ENCODE data around the gene DUSP22.
"Not testable (repeated sequence)": the region's sequence is repeated elsewhere in the genome, so short reads cannot be mapped to it uniquely, and the experiment has no call there.

DUSP22 gene, protein sequence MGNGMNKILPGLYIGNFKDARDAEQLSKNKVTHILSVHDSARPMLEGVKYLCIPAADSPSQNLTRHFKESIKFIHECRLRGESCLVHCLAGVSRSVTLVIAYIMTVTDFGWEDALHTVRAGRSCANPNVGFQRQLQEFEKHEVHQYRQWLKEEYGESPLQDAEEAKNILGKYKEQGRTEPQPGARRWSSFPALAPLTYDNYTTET

DNA sequence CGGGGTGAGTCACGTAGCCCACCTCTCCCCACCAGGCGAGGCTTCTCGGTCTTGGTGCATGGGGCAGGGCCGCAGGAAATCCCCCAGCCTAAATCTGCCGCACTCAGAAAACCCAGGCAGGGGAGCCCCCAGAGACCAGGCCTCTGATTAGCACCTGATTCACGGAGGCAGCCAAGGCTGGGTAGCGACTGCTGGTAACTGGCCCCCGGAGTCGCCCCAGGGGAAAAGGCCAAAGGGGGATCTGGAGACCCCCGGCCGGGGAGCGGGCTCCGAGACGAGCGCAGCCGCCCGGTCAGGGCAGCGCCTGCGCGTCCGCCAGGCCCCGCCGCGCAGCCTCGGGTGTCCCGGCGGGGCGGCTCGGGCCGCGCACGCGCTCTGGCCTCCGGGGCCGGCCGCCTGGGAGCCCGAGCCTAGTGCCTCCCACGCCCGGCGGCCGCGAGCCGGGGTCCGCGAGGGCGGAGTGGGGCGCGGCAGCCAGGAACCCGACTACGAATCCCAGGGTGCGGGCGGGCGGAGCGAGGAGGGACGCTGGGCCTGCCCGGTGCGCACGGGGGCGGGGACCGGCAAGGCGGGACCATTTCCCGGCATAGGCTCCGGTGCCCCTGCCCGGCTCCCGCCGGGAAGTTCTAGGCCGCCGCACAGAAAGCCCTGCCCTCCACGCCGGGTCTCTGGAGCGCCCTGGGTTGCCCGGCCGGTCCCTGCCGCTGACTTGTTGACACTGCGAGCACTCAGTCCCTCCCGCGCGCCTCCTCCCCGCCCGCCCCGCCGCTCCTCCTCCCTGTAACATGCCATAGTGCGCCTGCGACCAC lies at the start of gene DUSP22:
DUSP22 (plus strand) TSS at position 791 of the 809 bp plus-strand sequence. CDS start 53 bp downstream, outside the sequence.
- DNase-seq, result no peak

DNA sequence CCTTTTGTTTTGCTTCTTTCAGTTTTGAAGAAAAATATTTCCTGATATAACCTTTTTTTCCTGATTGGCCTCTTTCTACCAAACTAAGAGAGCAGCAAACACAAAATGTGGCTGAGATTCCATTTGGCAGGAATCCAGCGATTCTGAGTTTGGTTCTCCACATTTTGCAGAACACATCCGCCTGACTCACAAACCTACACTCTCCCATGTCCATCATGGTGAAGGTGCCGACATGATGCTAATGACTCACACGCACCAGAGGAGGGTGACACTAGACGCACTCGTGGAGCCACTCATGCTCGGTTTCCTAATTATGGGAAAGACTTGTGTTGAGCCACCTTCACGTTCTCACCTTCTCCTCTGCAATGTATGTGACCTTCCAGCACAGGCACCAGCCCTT lies 45.9 kb upstream of the DUSP22 start:
- no peak for DNase-seq

DNA sequence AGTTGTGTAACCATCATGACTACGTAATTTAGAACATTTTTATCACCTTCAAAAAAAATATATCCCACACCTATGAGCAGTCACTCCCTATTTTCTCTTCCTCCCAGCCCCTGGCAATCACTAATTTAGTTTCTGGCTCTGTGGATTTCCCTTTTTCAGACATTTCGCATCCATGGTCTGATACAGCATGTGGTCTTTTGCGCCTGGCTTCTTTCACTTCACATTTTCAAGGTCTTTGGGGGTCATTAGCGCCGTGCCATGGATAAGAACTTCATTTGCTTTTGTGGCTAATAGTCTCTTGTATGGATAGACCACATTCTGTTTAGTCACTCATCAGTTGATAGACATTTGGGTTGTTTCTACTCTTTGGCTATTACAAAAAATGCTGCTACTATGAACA lies 44.9 kb upstream of the DUSP22 start:
- DNase-seq, result no peak

DNA sequence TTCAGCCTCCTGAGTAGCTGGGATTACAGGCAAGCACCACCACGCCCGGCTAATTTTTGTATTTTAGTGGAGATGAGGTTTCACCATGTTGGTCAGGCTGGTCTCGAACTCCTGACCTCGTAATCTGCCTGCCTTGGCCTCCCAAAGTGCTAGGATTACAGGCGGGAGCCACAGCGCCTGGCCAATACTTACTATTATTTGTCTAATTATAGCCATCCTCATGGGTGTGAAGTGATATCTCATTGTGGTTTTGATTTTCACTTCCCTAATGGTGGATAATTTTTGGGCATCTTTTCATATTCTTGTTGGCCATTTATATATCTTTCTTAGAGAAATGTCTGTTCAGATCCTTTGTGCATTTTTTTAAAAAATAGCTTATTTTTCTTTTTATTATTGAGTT lies 44.2 kb upstream of the DUSP22 start:
- not testable (repeated sequence) for DNase-seq

DNA sequence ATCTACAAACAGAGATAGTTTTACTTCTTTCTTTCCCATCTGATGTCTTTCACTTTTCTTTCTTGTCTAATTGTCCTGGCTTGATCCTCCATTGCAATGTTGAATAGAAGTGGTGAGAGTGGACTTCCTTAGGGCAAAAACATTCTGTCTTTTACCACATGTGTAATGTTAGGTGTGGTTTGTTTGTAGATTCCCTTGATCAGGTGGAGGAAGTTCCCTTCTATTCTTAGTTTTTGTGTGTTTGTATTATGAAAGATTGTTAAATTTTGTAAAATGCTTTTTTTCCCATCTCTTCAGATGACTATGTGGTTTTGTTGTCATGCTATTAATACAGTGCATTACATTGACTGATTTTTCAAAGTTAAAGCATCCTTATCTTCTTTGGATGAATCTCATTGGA lies 41.6 kb upstream of the DUSP22 start:
- no peak for DNase-seq

DNA sequence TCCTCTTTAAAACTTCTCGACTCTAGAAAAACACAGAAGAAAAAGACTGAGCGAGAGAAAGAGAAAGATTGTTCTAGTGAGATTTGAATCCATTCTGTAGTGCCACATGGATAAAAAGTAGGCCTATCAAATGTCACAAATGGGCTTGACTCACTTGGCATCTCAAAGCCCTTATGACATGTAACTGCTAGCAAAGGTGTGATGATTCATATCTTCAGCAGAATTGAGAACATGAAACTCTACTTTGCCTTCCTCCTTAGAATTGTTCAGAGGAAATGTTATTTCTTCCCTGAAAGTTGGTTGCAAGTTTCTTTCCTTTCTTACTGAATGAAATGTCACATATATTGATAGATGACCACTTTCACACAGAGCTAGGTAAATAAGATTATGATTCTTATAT lies 40.4 kb upstream of the DUSP22 start:
- no peak for DNase-seq

DNA sequence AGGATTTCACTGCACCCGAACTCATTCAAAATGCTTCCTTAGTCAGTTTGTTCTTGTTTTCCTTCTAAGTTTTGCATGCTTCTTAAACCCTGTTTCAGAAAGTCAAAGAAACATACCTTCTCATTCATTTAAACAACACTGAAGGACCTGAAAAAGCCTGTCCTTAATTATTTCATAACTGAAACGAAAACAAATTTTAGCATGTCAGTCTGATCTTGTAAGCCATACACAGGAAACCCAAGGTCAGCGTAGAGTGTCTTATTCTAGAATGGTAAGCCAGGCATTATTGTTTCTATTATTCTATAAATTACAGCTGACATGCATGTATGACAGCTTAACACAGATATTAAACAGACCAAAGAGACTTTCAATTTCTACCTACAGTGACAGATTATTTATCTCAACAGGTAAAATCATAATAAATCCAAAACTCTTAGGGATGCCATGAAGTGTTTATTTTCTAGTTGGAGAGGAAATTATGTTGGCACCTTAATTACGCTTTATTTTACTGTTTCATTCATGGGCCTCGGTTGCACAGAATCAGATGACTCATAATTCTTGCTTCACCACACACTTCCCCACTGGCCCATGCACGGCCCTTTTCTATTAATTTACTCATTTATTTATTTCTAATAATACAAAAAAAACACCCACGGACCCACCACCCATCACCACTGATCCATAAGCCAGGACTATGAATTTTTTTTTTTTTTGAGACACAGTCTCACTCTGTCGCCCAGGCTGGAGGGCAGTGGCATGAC lies 39.3 kb upstream of the DUSP22 start:
- no peak for DNase-seq

DNA sequence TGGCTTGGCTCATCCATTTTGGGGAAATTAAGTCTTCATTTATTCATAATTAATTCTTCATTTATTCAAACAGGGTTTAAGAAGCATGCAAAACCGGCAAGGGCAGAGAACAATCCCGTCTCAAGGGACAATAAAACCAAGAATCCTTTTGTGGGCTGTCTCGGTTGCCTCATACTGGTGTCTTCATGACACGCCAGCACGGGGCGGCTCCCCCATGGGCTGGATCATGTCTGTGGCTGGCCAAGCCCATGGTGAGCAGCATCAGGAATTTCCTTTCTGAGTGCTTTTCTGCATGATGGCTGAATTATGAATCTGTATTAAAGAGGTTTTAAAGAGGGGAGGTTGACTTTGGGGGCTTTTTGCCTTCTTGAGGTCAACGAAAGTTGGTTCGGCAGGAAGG lies 38.3 kb upstream of the DUSP22 start:
- no peak for DNase-seq

DNA sequence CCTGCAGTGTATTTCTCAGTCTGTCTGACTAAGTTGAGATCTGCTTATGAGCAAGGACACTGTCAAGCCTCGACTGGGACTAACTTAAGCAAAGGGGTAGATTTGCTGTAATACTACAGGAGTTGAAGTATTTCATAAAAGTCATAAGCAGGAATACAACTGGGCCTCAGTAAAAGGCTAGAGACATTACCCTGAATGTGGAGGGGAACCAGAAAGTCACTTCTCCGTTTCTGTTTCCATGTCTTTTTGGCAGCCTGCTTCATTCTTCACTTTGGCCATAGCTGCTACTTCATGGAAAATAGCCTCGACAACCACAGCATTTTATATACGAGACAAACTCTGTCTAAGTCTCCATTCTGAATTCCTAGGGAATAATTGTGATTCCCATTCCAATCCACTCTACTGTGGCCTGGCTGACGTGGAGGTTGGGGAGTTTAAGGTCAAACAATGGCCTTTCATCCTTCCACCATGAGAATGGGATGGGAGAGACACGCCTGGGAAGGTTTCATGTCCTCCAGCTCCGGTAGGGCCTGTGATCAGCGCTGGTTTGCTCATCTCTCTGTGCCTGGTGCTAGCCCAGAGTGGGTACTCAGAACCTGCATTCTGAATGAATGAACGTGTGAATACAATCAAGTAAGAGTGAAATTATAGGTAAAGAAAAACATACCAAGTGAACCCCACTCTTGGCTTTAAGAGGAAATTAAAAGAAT lies 37.1 kb upstream of the DUSP22 start:
- no peak for DNase-seq

DNA sequence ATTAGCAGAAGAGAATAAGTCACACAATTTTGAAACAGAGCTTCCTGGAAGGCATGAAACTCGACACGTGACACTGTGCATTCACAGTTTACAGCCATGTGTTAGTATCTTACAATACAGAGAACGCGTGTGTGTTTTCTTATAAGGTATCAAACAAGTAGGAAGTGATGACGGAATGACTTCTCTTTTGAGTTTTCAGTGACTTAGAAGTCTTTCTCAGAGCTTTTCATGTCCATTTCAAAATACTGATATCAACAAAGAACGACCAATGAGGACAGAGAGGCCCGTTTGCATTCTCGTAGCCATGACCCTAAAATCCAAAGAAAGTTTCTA lies 36.6 kb upstream of the DUSP22 start:
- no peak for DNase-seq

DNA sequence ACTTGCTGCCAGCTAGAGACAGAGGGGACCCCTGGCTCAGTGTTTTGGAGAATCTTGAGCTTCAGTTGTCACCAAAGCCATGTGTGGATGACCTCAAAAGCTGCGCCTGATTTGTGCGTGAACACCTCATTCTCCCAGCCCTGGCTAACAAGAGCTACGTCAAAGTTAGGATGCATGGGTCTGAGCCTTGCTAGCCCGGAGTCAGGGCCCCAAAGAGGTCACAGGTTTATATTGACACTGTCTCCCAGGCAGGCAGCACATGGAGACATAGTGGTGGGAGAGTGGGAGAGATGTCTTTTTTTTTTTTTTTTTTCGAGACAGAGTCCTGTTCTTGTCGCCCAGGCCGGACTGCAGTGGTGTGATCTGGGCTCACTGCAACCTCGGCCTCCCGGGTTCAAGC lies 36.1 kb upstream of the DUSP22 start:
- DNase-seq, result no peak

DNA sequence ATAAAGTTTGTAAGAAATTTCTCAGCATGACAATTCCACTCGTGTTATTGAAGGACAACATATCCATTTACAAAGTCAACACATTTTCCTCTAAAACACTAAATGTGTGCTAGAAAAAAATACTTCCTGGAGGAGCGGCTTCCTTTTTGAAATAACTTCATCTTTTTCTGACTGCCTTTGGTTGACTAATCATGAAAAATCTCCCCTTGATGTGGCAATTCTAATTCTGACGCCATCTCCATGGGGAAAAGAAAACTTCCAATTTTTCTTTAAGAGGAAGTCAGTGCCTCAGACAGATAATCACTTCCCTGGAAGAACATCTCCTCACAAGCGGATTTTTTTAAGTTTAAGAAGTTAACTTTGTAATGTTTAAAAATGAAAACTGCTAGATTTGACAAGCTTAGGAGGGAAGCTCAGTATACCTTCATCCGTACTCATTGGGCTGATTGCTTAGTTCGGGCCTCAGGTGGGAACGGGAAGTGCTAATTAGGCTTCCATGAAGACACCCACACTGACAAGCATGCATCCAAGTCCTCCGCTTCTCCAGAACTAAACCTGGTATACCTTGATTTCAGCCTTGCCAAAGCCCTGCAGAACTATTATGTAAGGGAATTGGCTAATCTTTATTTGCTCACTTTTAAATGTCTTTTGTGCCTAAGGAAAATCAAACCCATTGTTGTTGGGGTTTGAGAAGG lies 35.1 kb upstream of the DUSP22 start:
- DNase-seq, result no peak

DNA sequence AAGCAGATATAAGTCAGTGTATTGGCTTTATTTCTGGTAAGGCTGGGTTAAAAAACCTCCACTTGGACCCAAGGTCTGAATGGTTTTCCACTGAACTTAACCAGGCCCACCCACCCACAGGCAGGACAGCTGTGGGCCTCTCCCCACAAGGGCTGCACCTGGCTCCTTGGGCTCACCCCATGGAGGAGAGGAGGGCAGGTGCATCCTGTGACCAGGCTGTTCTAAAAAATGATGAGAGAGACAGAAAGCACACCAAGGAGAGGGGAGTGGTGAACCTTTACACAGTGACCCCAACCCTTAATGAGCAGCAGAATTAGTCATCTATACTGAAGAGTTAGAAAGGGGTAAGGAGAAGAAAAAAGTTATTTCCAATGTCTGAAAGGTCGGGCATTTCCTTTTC lies 34.5 kb upstream of the DUSP22 start:
- DNase-seq, result no peak

DNA sequence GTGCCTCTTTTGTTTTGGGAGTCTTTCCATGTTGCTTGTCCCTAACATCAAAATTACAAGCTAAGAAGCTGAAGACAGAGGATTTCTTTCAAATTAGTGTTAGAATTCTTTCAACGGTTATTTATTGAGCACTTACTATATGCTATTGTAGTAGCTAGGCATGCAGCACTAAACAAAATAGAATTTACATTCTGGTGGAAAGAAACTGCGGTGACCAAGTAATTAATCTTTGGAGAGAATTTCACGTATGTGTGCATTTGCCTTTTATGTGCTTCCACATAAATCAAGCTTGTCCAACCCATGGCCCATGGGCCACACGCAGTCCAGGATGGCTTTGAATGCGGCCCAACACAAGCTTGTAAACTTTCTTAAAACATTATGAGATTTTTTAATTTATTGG lies 33.0 kb upstream of the DUSP22 start:
- no peak for DNase-seq

DNA sequence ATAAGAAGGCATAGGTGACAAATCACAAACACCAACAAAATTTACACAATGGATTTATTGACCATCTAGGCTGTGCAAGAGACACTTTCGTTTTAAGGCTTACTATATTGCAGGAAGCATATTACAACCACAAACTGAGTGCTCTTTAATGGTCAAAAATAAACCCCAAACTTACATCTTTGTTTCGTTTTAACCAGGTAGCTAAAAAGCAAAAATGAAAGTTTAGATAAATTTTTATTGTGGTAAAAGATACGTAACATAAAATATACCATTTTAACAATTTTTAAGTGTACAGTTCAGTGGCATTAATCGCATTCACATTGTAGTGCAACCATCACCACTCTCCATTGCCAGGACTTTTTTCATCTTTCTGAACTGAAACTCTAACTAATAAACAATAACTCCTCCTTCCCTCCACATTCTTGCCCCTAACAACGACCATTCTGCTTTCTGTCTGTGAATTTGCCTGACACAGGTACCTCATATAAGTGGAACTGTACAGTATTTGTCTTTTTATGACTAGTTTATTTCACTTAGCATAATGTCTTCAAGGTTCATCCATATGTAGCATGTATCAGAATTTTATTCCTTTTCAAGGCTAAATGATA lies 32.3 kb upstream of the DUSP22 start:
- DNase-seq, result no peak

DNA sequence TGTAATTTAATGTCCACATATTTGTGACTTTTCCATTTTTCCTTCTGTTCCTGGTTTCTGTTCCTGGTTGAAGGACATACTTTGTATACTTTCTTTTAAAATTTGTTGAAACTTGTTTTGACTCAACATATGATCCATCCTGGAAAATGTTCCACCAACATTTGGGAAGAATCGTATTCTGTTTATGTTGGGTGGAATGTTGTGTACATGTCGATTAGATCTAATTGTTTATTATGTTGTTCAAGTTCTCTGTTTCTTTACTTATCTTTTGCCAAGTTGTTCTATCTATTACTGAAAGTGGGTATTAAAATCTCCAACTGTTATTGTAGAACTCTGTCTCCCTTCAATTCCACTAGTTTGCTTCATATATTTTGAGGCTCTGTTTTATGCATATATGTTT lies 27.7 kb upstream of the DUSP22 start:
- DNase-seq, result no peak

DNA sequence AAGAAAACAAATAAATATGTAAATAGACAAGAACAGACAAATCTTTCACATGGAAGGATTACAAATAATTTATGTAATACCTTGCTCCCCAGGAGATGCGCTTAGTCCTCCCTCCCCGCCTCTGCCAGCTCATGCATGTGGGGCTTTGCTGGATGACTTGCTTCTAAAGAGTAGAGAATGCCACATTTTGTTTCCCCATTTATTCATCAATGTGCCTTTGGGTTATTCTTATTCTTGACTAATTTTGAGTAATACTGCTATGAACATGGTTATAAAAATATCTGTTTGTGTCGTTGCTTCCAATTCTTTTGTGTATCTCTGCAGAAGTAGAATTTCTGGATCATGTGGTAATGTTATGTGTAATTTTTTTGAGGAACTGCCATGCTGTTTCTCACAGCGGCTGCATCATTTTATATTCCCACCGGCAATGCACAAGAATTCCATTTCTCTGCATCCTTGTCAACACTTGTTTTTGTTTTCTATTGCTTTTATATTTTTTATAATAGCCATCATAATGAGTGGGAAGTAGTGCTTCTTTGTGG lies 23.8 kb upstream of the DUSP22 start:
- DNase-seq, result no peak

DNA sequence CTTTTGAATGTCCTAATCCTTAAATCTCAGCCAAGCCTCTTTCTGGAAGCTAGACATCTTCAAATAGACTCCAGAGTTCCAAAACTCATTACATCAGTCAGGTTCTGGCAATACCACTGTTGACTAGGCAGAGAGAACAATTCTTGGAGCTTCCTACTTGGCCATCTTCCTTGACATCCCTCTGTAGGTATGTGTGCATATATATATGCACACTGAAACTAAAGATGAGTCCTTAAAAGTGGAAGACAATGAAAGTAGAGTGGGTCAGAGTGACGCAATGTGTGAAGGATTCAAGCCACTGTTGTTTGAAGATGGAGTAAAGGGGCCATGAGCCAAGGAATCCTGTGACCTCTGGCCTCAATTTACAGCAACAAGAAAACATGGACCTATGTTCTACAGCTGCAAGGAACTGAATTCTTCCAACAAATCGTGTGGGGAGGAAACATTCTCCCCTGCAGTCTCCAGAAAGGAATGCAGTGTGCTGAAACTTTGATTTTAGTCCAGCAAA lies 18.7 kb upstream of the DUSP22 start:
- no peak for DNase-seq

DNA sequence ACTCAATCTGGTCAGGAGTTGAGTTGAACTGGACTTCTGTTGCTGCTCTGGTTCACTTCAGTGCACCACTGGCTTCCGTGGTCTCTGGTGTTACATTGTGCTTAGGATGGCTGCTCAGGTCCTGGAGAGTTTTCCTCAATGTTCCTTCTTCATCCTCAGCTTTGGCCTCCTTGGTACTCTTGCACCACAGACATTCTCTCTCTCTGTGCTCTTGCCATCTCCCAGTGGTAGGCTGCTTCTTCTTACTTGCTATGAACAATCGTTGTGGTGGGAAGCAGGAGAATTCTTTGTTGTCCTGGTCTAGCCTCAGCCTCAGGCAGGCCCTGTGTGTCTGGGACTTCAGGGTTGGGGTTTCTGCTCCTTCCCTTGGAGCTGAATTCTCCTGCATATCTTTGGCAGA lies 14.5 kb upstream of the DUSP22 start:
- no peak for DNase-seq

DNA sequence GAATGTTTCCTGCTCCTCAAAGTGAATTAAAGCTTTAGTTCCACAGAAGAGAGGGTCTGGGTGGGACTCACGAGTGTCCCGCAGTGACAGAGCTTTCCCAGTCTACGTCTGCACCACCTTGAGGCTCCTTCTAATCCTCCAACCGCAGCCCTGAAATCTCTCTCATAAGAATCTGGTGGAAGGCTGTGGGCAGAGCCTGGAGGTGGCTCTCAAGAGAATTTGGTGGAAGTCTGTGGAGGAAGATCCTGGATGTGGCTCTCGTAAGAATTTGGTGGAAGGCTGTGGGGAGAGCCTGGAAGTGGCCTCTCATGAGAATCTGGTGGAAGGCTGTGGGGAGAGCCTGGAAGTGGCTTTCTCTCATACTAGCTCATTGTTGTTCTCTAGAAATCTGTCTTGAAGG lies 13.8 kb upstream of the DUSP22 start:
- DNase-seq, result no peak

DNA sequence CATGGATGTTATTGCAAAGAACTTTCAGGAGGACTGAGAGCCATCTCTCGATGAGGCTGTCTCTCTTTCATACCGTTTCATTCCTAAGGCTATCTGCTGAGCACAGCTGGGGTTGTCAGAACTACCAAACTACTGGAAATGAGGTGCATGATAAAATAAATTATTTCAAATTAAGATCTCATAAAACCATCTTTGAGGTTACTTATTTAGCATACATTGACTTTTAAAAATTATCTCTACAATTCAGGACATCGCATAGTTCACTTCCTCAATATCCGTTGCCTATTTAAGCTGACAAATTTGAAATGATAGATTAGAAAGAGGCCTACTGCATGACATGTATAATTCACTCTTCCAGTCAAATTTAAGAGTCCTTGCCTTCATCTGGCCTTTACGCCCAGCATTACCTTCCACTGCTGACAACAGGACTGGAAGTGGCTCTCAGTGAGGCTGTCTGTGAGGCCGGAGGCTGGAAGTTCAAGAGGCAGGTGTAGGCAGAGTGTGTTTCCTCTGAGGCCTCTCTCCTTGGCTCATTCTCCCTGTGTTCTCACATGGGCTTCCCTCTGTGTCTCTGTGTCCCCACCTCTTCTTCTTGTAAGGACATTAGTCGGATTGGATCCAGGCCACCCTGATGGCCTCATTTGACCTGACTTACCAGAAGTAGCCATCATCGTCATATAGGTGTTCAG lies 12.8 kb upstream of the DUSP22 start:
- no peak for DNase-seq
